Measurements from ENCODE around the gene CTNNBL1.

DNA sequence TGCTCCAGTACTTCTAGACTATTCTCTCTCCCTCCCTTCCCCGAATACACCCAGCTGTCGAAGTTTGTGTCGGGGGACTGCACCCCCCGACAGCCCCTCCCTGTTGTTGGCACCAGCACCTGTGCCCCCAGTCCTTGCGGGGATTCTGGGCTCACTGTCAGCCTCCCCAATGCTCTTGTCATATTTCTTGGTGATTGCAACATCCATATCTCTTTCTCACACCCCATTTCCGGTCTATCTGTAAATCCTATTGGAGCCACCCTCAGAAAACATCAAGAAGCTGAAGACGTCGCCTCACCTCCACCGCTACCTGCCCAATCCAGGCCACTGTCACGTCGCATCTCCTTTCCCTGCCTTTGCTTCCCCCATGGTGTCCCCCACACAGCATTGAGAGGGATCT is 176.5 kb downstream of the CTNNBL1 start:
- TF ChIP-seq EZH2 (IDR thresholded peaks at IDR 0.05; ENCODE audit: insufficient read depth, poor library complexity, severe bottlenecking) (no peak), EZH2phosphoT487 (IDR thresholded peaks at IDR 0.05; ENCODE audit: insufficient read depth, low read depth) (no peak)

All from GM23248 (cell line).